CD1c-positive myeloid dendritic cell (primary cell): ENCODE data around the gene EPHA6.

Experiments used
- DNase-seq: peaks from one replicate; pipeline ENCODE4 v3.0.0-alpha.2; 2016; ENCODE audit errors: extremely low spot score

Gene EPHA6

GRCh38 chr3:97277708-97278107 lies 463.3 kb downstream of the EPHA6 start:
- DNase-seq = no peak

- DNase-seq = no peak
These were observed 464.1 kb downstream of the EPHA6 start for GRCh38 chr3:97278506-97278905.

GRCh38 chr3:97291901-97292300 lies 477.5 kb downstream of the EPHA6 start:
- DNase-seq = no peak

- DNase-seq = no peak
These were observed 479.3 kb downstream of the EPHA6 start for GRCh38 chr3:97293596-97294131.

GRCh38 chr3:97297032-97297431 lies 482.6 kb downstream of the EPHA6 start:
- no peak for DNase-seq

- DNase-seq = no peak
These were observed 486.7 kb downstream of the EPHA6 start for GRCh38 chr3:97301114-97301513.

- no peak for DNase-seq
These were observed 491.8 kb downstream of the EPHA6 start for GRCh38 chr3:97306226-97306625.

GRCh38 chr3:97338375-97338774 lies 524.0 kb downstream of the EPHA6 start:
- DNase-seq = no peak

- DNase-seq = no peak
These were observed 526.5 kb downstream of the EPHA6 start for GRCh38 chr3:97340940-97341339.

GRCh38 chr3:97347780-97348179 lies 533.4 kb downstream of the EPHA6 start:
- no peak for DNase-seq

- no peak for DNase-seq
These were observed 536.6 kb downstream of the EPHA6 start for GRCh38 chr3:97350971-97351370.

GRCh38 chr3:97353176-97353575 lies 538.8 kb downstream of the EPHA6 start:
- DNase-seq = no peak

GRCh38 chr3:97359977-97360376 lies 545.6 kb downstream of the EPHA6 start:
- no peak for DNase-seq

- DNase-seq = no peak
These were observed 546.4 kb downstream of the EPHA6 start for GRCh38 chr3:97360804-97361203.

- no peak for DNase-seq
These were observed 570.2 kb downstream of the EPHA6 start for GRCh38 chr3:97384583-97384982.

GRCh38 chr3:97388774-97389173 lies 574.4 kb downstream of the EPHA6 start:
- no peak for DNase-seq

- no peak for DNase-seq
These were observed 575.5 kb downstream of the EPHA6 start for GRCh38 chr3:97389936-97390335.

GRCh38 chr3:97391167-97391566 lies 576.8 kb downstream of the EPHA6 start:
- DNase-seq = no peak

- no peak for DNase-seq
These were observed 595.2 kb downstream of the EPHA6 start for GRCh38 chr3:97409612-97410011.

GRCh38 chr3:97421565-97421964 lies 607.2 kb downstream of the EPHA6 start:
- DNase-seq = no peak

- DNase-seq = no peak
These were observed 610.6 kb downstream of the EPHA6 start for GRCh38 chr3:97425002-97425401.

- no peak for DNase-seq
These were observed 616.2 kb downstream of the EPHA6 start for GRCh38 chr3:97430601-97431000.

- no peak for DNase-seq
These were observed 618.5 kb downstream of the EPHA6 start for GRCh38 chr3:97432914-97433313.

- no peak for DNase-seq
These were observed 623.7 kb downstream of the EPHA6 start for GRCh38 chr3:97438131-97438530.

- no peak for DNase-seq
These were observed 625.0 kb downstream of the EPHA6 start for GRCh38 chr3:97439373-97439772.
